SK-N-MC (cell line): ENCODE results near the gene NSRP1.
"Not testable (repeated sequence)": the region's sequence is repeated elsewhere in the genome, so short reads cannot be mapped to it uniquely, and the experiment has no call there.

Source experiments
- DNase-seq: peaks from one replicate; pipeline ENCODE4 v3.0.0-alpha.2; 2011; ENCODE audit warnings: low read depth, low spot score
- H3K27ac ChIP-seq: fragments of 200-600 bp; sonication (generic); 2 replicates; pipeline ENCODE4 v1.5.1; 2016; ENCODE audit warnings: mixed run types
- H3K36me3 ChIP-seq: fragments of 200-600 bp; sonication (generic); 2 replicates; pipeline ENCODE4 v1.6.1; 2017; ENCODE audit warnings: antibody characterized with exemption, low read length, mixed read lengths; ENCODE audit not compliant: insufficient read depth
- H3K4me3 ChIP-seq: fragments of 200-600 bp; sonication (generic); 2 replicates; pipeline ENCODE4 v1.5.1; 2016
- H3K9ac ChIP-seq: fragments of 200-600 bp; sonication (generic); 2 replicates; pipeline ENCODE4 v1.8.0; 2017; ENCODE audit warnings: mixed run types, mixed read lengths; ENCODE audit not compliant: insufficient read length
- H3K9me3 ChIP-seq: fragments of 200-600 bp; sonication (generic); 2 replicates; pipeline ENCODE4 v1.6.1; 2017; ENCODE audit warnings: low read depth, mild to moderate bottlenecking, antibody characterized with exemption, low read length, moderate library complexity, mixed read lengths
- EZH2 ChIP-seq: fragments of 200-600 bp; sonication (generic); IDR thresholded peaks from one replicate; pipeline ENCODE4 v1.6.1; 2017; ENCODE audit warnings: antibody characterized with exemption
- FOXP2 ChIP-seq: optimal IDR thresholded peaks from 2 replicates; pipeline ENCODE3; 2011; ENCODE audit warnings: mild to moderate bottlenecking, moderate library complexity; ENCODE audit not compliant: insufficient read depth; ENCODE audit errors: extremely low read length, control extremely low read depth
- POLR2AphosphoS5 ChIP-seq: IDR thresholded peaks from 2 replicates; pipeline ENCODE4 v1.6.1; 2012; ENCODE audit warnings: mild to moderate bottlenecking, low read depth, low read length, borderline replicate concordance

The NSRP1 gene, protein sequence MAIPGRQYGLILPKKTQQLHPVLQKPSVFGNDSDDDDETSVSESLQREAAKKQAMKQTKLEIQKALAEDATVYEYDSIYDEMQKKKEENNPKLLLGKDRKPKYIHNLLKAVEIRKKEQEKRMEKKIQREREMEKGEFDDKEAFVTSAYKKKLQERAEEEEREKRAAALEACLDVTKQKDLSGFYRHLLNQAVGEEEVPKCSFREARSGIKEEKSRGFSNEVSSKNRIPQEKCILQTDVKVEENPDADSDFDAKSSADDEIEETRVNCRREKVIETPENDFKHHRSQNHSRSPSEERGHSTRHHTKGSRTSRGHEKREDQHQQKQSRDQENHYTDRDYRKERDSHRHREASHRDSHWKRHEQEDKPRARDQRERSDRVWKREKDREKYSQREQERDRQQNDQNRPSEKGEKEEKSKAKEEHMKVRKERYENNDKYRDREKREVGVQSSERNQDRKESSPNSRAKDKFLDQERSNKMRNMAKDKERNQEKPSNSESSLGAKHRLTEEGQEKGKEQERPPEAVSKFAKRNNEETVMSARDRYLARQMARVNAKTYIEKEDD

DNA sequence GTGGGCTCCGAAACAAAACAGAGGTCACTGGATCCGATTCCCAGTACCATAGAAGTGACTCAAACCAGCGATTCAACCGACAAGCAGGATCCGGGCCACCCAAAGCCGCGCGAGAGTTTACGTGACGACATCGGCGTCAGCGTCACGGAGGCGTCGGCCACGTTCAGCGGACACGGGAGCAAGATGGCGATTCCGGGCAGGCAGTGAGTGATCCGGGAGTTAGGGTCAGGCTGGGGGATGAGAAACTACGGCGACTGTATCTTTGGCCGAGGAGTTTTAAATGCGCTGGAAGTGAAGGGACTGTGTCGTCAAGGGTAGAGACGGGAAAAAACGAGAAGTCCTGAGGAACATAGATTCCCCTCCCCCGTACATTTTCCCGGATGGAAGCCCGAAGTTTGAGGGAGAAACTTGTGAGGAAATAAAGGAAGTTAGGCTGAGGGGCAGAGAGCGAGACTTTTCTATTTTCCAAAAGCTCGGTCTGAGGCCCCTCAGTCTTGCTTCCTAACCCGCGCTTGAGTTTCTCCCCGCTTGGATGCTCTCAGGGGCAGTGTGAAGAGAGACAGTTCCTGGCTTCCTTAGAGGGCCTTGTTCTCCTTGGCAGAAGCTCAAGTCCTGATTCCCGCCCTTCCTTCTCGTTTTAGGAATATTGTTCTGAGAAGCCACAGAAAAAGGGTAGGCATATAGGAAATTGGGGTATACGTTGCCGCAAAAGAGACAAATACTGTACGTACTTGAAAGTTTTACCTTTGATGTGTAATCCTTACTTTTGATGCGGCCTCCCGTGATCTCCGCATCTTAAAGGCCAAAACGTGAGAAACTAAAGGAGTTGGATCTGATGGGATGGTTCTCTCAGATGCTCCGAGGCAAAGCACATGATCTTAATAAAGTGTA lies at the start of gene NSRP1:
TSS of gene NSRP1 (plus strand) at position 156 of the 891 bp plus-strand sequence. CDS start at position 184, 28 bp downstream.
- peak; percentile 69 for DNase-seq
- H3K9me3 ChIP-seq = no peaks in the 10 kb centered on the region
- peak within 1 kb of the TSS; percentile 97 for H3K4me3 ChIP-seq
- TF ChIP-seq POLR2AphosphoS5 = peak; percentile 99
- peak; percentile 95 for TF ChIP-seq FOXP2
- no peak for TF ChIP-seq EZH2
- H3K27ac ChIP-seq = peak within 1 kb of the TSS; percentile 97
- peaks cover 37% of the 10 kb centered on the region for H3K36me3 ChIP-seq
- H3K9ac ChIP-seq = peak within 1 kb of the TSS; percentile 99

DNA sequence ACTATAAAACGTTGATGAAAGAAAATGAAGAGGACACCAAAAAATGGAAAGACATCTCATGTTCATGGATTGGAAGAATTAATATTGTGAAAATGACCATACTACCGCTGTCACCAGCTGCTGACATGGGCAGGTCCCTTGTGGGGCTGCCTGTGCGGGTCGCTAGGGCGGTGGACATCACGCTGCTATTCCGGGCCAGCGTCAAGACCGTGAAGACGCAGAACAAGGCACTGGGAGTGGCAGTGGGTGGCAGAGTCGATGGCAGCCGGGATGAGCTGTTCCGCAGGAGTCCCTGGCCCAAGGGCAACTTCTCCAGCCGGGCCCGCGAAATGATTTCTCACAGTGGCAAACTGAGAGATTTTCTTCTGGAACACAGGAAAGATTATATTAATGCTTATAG lies 48.2 kb upstream of the NSRP1 start:
- TF ChIP-seq FOXP2 (no peak), POLR2AphosphoS5 (no peak), EZH2 (no peak)
- Histone ChIP-seq H3K9ac (no peak overlapping the region), H3K4me3 (no peak overlapping the region), H3K27ac (no peak overlapping the region), H3K9me3 (no peaks in the 10 kb centered on the region), H3K36me3 (no peaks in the 10 kb centered on the region)
- DNase-seq = no peak

DNA sequence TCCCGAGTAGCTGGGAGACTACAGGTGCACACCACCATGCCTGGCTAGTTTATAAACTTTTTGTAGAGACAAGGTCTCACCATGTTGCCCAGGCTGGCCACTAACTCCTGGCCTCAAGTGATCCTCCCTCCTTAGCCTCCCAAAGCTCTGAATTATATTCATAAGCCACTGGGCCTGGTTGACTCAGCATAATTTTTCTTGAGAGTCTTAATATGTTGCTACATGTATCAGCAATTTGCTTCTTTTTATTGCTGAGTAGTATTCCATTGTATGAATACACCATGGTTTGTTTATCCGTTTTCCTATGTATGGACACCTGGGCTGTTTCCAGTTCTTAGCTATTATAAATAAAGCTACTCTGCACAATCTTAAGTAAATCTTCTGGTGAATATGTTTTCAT lies 42.4 kb upstream of the NSRP1 start:
- Histone ChIP-seq H3K9me3 (no peaks in the 10 kb centered on the region), H3K36me3 (no peaks in the 10 kb centered on the region), H3K4me3 (no peak overlapping the region), H3K27ac (no peak overlapping the region), H3K9ac (no peak overlapping the region)
- no peak for DNase-seq
- TF ChIP-seq EZH2 (no peak), POLR2AphosphoS5 (no peak), FOXP2 (no peak)

DNA sequence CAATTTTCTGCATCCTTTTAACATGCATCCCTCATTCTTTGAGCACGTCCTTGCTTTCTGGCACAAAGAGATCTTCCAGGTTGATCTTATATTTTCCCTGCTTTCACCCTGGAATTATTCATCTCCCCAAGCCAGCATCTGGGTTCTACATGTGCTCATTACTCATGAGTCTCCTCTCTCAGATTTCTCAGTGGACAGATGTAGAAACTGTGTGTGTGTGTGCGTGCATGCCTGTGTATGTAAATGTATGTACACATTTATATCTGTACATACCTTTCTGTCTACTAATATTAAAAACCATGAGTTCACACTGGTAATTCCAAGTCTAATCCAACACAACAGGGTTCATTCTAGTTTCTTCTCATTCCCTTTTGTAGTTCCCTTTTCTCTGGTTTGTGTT lies 41.9 kb upstream of the NSRP1 start:
- Histone ChIP-seq H3K27ac (no peak overlapping the region), H3K4me3 (no peak overlapping the region), H3K9me3 (no peaks in the 10 kb centered on the region), H3K36me3 (no peaks in the 10 kb centered on the region), H3K9ac (no peak overlapping the region)
- TF ChIP-seq FOXP2 = no peak
- TF ChIP-seq POLR2AphosphoS5 = no peak
- TF ChIP-seq EZH2 = no peak
- no peak for DNase-seq

DNA sequence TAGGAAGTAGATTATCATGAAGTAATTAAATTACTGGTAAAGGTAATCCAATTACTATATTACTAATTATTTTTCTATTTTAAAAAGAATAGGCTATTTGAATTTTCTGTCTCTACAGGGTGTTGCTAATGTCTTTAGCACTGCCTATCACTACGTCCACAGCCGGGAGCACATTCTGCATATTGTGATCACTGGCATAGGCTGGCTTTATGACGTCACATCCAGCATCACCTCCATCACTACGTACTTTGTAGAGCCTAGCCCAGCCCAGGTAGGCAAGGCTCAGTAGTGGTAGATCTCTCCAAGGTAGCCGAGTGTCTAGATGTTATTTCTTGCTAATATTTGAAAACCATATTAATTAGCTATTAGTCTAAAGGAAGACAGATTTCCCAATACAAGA lies 33.8 kb upstream of the NSRP1 start:
- Histone ChIP-seq H3K4me3 (no peak overlapping the region), H3K9me3 (no peaks in the 10 kb centered on the region), H3K9ac (no peak overlapping the region), H3K27ac (no peak overlapping the region), H3K36me3 (no peaks in the 10 kb centered on the region)
- DNase-seq = no peak
- TF ChIP-seq EZH2 (no peak), POLR2AphosphoS5 (no peak), FOXP2 (no peak)

DNA sequence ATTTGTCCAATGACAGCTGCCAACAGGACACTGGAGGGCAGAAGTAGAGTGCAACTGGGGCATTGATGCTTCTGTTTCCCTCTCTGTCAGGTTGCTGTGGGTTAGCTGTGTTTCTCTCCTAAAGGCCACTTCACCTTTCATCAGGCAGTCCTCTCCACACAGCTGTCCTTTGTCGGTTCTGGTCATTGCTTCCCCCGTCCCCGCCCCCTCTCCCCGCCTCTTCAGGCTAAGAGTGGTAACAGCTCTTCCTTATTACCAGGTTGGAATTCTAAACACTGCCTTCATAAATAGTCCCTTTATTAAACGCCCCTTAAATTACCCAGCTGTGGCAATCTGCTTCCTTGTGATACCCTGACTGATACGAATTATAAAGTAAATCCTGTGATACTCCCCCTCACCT lies 31.8 kb upstream of the NSRP1 start:
- Histone ChIP-seq H3K9ac (no peak overlapping the region), H3K4me3 (no peak overlapping the region), H3K9me3 (no peaks in the 10 kb centered on the region), H3K36me3 (no peaks in the 10 kb centered on the region), H3K27ac (no peak overlapping the region)
- no peak for DNase-seq
- TF ChIP-seq POLR2AphosphoS5 (no peak), EZH2 (no peak), FOXP2 (no peak)

DNA sequence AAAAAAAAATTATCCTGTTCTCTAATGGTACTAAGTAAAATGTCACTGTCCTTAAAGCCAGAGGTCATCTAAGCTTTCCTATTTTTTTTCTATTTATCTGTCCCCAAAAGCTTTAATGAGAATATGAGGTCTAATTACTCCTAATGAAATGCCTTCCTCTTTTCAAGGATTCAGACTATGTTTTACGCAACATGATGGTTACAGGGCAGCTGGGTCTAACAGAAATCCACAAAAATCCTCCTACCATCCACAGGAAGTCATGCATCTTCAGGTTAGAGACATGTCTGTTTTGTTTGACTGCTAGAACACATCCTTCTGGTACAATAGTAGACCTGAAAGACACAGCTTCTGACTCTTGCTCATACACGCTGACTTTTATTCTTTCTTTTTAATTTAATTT lies 29.7 kb upstream of the NSRP1 start:
- DNase-seq = no peak
- Histone ChIP-seq H3K9me3 (no peaks in the 10 kb centered on the region), H3K27ac (no peak overlapping the region), H3K4me3 (no peak overlapping the region), H3K36me3 (no peaks in the 10 kb centered on the region), H3K9ac (no peak overlapping the region)
- no peak for TF ChIP-seq FOXP2
- no peak for TF ChIP-seq POLR2AphosphoS5
- TF ChIP-seq EZH2 = no peak

DNA sequence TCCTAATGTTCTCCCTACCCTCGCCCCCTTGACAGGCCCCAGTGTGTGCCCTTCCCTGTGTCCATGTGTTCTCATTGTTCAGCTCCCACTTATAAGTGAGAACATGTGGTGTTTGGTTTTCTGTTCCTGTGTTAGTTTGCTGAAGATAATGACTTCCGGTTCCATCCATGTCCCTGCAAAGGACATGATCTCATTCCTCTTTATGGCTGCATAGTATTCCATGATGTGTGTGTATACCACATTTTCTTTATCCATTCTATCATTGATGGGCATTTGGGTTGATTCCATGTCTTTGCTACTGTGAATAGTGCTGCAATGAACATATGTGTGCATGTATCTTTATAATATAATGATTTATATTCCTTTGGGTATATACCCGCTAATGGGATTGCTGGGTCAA lies 29.2 kb upstream of the NSRP1 start:
- not testable (repeated sequence) for H3K9ac ChIP-seq, H3K27ac ChIP-seq, H3K4me3 ChIP-seq, H3K36me3 ChIP-seq, H3K9me3 ChIP-seq, DNase-seq
